Right lobe of liver (tissue), 4 donors: ENCODE data around the gene ZNF549.

ENCODE experiments used
- POLR2A ChIP-seq: fragments of 450-650 bp; IDR thresholded peaks from one replicate; pipeline ENCODE4 v1.6.1; 2017; ENCODE audit warnings: antibody characterized with exemption, mild to moderate bottlenecking
- TF ChIP-seq, protein P1 (sequence below), 4 donors: fragments of 200-600 bp in 3 of 4; fragments of 450-650 bp in 1 of 4; IDR thresholded peaks; one replicate each; pipeline versions ENCODE4 v1.5.1 to v1.8.0; 2016 to 2022; ENCODE audit warnings: antibody characterized with exemption in 4 of 4, mild to moderate bottlenecking in 2 of 4
- donor health status: DM: no; HTN: no; CAD: no.
- donor health status: DM: no; HTN: no; CAD: no.
- donor health status: DM: no; HTN: yes; CAD: no.

DNA sequence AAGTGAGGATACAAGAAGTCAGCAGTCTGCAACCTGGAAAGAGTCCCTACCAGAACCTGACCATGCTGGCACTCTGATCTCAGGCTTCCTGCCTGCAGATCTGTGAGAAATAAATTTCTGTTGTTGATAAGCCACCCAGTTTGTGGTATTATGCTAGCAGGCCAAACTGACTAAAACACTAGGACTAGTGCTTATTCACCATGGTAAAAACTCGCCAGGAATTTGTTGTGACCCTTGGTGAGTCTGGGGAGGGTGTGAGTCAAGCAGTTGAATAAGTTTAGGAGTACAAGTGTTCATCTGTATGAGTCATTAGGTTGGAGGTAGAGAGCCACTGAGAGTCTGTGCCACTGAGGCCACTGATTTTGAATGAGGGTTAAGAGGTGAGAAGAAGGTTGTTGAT is 60.4 kb downstream of the ZNF549 start:
- TF ChIP-seq POLR2A, result no peak
- TF ChIP-seq, protein P1, sequence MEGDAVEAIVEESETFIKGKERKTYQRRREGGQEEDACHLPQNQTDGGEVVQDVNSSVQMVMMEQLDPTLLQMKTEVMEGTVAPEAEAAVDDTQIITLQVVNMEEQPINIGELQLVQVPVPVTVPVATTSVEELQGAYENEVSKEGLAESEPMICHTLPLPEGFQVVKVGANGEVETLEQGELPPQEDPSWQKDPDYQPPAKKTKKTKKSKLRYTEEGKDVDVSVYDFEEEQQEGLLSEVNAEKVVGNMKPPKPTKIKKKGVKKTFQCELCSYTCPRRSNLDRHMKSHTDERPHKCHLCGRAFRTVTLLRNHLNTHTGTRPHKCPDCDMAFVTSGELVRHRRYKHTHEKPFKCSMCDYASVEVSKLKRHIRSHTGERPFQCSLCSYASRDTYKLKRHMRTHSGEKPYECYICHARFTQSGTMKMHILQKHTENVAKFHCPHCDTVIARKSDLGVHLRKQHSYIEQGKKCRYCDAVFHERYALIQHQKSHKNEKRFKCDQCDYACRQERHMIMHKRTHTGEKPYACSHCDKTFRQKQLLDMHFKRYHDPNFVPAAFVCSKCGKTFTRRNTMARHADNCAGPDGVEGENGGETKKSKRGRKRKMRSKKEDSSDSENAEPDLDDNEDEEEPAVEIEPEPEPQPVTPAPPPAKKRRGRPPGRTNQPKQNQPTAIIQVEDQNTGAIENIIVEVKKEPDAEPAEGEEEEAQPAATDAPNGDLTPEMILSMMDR (IDR thresholded peaks at IDR 0.05), result no peak
